ENCODE measurements around the gene PRDM1. TPM values are rescaled to one million over a fixed set of nuclear protein-coding genes. Genes with fewer than 3 reads are reported as not detected.

The PRDM1 gene
- total RNA-seq = 0.04 and 1.5 TPM in 2 replicates

DNA sequence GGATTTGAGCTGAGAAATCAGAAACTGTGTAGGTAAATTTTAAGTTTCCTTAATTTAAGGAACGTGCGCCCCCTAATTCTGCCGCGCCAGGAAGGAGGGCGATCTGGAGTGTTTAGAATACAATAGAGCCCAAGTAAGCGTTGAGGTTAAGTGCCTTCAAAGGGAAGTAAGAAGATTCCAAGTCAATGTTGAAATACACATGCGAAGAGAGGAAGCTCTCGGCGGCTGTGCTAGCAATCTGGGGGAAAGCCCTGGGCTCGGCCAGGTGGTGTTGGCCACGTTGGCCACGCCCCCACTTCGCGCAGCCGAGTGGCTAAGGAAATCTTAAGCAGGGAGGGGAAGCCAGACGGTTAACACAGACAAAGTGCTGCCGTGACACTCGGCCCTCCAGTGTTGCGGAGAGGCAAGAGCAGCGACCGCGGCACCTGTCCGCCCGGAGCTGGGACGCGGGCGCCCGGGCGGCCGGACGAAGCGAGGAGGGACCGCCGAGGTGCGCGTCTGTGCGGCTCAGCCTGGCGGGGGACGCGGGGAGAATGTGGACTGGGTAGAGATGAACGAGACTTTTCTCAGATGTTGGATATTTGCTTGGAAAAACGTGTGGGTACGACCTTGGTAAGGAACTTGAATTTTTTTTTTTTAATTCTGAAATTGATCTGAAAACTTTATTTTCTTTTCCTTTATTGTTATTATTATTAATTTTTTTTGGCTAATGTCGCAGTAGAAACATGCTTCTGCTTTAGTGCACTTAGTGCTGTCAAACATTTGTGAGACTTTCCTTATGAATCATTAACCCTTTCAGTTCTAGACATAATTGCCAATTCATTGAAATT is at the start of gene PRDM1:
Gene PRDM1 (plus strand): TSS at position 353 of the 830 bp plus-strand sequence. CDS start 218 bp downstream, at position 571.
- DNase-seq (ENCODE audit: low read depth, low spot score) = no peak

DNA sequence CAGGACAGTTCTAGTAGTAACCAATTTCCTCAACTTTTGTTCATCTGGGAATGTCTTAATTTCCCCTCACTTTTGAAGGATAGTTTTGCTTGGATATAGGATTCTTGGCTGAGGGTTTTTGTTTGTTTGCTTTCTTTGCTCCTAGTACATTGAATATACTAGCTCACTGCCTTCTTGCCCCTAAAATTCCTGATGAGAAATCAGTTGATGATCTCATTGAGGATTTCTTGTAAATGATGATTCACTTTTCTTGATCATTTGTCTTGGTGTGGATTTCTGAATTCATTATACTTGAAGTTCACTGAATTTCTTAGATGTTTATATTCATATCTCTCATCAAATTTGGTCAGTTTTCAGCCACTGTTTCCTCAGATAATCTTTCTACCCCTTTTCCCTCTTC is 49.1 kb upstream of the PRDM1 start:
- DNase-seq (ENCODE audit: low read depth, low spot score) = no peak

- DNase-seq (ENCODE audit: low read depth, low spot score) = peak; percentile 1
These were observed 46.1 kb upstream of the PRDM1 start for GRCh38 chr6:106039897-106040592.

DNA sequence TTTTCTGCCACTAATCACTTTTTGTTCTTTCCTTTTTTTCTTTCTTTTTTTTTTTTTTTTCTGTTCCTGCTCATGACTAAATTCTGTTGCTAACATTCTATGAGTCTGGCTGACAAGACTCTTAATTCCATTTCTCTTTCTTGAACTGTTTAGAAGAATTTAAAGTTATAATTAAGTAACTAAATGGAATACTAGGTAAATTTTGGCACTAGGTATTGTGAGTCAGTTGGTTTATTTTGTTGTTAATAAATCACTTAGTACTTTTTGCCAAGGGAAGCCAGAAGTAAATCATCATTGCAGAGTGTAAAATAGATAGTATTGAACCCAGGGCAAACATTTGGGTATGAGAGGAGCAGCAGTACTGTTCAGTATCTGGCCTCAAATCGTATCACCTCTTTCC is 42.0 kb upstream of the PRDM1 start:
- no peak for DNase-seq (ENCODE audit: low read depth, low spot score)

DNA sequence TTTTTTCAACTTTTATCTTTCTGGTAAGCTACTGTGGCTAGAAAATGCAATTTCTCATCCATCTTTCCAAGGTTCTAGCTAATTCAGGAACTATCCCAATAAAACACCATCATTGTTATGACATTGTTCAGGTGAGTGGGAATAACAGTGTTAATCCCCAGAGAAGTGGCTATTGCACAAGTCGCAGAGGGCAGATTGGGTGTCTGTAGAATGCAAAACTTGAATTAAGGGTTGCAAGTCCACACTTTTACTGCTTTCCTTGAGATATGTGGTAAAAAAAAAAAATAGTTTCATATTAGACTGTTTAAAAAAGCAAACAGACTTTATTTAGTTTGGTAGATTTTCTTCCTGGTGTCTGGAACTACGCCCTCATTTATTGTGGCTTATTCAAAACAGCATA is 41.1 kb upstream of the PRDM1 start:
- DNase-seq (ENCODE audit: low read depth, low spot score) = no peak

GRCh38 chr6:106046116-106046853 is 39.9 kb upstream of the PRDM1 start:
- no peak for DNase-seq (ENCODE audit: low read depth, low spot score)

DNA sequence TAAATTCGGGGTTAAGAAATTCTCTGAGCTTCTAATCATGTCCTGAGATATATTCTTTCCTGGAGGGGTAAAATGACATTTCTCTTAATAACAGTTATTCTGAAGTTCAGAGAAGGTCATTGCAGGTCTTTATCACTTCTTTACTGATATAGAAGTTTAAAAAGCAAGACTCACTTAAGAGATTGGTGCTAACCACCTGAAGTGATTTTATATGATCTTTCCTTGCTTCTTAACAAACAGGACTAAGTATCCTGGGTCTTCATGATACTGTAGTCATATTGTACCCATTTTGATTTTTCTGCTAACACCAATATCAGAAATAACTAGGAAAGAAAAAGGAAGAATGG is 39.3 kb upstream of the PRDM1 start:
- no peak for DNase-seq (ENCODE audit: low read depth, low spot score)

- no peak for DNase-seq (ENCODE audit: low read depth, low spot score)
These were observed 37.8 kb upstream of the PRDM1 start for GRCh38 chr6:106048336-106048735.

DNA sequence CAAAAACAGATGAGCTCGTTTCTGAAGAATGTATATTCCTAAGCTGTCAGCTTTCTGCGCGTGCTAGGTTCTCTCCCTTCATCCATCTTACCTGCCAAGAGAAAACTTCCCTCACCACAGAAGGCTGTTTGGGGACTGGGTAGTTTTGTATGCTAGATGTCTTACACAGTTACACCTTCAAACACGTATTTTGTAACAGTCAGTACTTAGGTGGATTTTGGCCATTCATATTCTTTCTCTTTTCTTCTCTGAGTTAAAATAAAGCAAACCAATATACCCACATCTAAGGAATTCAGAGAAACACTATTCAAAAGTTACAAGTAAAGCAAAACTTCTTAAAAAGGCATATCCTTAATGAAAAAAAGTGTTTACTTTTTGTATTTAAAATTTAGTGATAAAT is 35.6 kb upstream of the PRDM1 start:
- DNase-seq (ENCODE audit: low read depth, low spot score) = no peak

DNA sequence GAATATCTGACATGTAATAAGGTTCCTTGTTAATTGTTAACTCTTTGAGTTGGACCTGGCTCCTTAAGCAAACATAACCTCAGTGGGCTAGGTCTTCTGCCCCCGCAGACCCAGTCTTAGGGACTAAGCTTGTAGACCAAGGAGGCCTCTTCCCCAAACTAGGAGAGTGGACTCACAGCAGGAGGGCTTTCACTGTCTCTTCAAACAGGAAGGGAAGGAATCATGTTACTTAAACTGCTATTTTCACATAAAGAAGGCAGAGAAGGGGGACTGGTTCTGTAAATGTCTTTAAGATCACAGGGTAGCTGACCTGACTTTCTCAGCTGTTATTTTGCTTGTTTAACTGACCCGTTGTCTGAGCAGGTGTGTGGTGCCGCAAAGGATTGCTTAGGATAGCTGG is 34.9 kb upstream of the PRDM1 start:
- DNase-seq (ENCODE audit: low read depth, low spot score) = no peak

- no peak for DNase-seq (ENCODE audit: low read depth, low spot score)
These were observed 32.5 kb upstream of the PRDM1 start for GRCh38 chr6:106053484-106054205.

- DNase-seq (ENCODE audit: low read depth, low spot score) = no peak
These were observed 30.6 kb upstream of the PRDM1 start for GRCh38 chr6:106055489-106055888.

GRCh38 chr6:106056060-106056745 is 29.9 kb upstream of the PRDM1 start:
- DNase-seq (ENCODE audit: low read depth, low spot score) = no peak

DNA sequence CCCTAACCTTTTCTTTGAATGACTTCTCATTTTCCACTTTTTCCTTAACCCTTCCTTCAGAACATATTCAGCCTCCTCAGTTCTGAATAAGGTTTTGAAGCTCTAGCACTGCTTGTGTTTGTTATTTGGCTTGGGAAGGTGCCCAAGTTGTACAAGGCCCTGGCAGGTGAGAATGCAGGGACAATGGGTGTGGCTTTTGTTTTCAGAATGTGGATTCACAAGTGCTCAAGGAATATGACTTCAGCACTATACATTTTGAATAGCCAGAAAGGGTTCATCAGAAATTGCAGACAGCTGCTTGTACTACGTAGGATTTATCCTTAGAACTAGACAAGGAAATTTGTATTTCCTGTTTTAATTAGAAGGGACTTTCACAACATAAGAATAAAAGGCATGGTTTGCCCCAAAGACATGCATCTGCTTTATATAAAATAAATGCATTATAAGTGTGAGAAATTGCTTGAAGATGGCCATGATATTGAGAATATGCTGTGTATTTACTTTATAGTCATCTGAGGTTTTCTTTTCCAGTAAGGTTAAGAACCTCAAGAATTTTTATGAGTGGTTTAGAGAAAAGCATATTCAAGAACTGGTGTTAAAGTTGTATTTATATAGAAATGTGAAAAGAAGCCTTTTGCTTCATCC is 29.3 kb upstream of the PRDM1 start:
- DNase-seq (ENCODE audit: low read depth, low spot score) = no peak

DNA sequence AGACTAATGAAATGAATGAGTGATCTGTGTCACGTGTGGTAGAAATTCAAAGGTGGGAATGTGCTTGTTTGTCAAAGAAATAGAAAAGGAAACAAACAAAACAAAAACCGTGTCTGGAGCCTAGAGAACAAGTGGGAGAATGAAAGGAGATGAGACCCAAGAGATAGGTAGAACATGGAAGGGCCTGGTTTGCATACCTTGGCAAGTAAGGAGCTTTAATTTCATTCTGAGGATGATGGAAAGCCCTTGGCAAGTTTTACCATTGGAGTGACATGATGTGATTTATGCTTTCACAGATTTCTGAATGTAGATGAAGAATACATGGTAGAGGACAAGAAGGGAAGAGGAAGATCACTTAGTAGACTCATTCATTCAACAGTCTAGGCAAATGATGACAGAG is 26.8 kb upstream of the PRDM1 start:
- no peak for DNase-seq (ENCODE audit: low read depth, low spot score)

GRCh38 chr6:106060167-106060566 is 26.0 kb upstream of the PRDM1 start:
- no peak for DNase-seq (ENCODE audit: low read depth, low spot score)

DNA sequence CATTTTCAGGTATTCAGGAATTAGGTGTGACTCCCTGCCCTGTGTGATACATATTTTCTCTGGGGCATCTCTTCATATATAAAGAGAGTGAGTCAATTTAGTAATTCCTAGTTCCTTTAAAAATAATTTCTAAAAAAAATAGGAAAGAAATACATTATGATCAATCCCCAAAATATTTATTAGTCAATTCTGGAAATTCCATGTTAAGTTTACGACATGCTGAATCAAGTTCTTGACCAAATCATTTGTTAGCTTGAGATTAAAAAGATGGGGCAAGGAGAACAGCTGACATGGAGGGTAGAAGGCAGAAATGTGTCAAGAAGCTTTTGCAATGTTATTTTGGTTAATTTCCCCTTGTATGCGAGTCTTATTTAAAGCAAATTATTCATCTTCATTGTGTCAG is 22.7 kb upstream of the PRDM1 start:
- no peak for DNase-seq (ENCODE audit: low read depth, low spot score)

GRCh38 chr6:106064142-106064541 is 22.0 kb upstream of the PRDM1 start:
- no peak for DNase-seq (ENCODE audit: low read depth, low spot score)

DNA sequence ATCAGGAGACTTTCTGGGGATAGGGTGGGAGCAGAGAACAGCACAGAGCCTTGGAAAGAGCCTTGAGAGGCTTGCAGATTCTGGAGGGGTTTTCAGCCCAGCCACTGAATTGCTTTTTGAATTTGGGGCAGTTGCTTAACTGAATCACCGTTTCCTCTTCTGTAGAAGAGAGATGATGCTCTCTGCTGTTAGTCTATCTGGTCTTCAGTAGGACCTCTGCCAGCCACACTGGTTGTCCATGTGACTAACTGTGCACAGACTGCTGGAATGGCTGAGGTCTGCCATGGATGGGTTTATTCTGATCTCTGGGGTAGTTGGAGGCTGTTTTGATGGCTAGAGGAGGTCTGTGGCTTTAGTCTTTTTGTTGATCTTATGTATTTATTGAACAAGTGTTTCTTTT is 21.4 kb upstream of the PRDM1 start:
- no peak for DNase-seq (ENCODE audit: low read depth, low spot score)

GRCh38 chr6:106066989-106067388 is 19.1 kb upstream of the PRDM1 start:
- no peak for DNase-seq (ENCODE audit: low read depth, low spot score)

- peak; percentile 37 for DNase-seq (ENCODE audit: low read depth, low spot score)
These were observed 16.7 kb upstream of the PRDM1 start for GRCh38 chr6:106069478-106069877.

Data from pulmonary artery endothelial cell (primary cell).